Hematopoietic multipotent progenitor cell treated with erythropoietin and hydrocortisone succinate and interleukin-3 and kit ligand, for 8 days (in vitro differentiated cells): ENCODE measurements around the gene NRP2.
A peak's percentile ranks its signal among the peaks of the same experiment; 100 is the strongest.

Experiments
- DNase-seq: peaks from one replicate; pipeline ENCODE4 v3.0.0-alpha.2; 2015

Gene NRP2

GRCh38 chr2:205734436-205735037, 52.2 kb downstream of the NRP2 start:
- peak; percentile 75 for DNase-seq

- no peak for DNase-seq
Observed at GRCh38 chr2:205738117-205738968, 56.0 kb downstream of the NRP2 start.

- DNase-seq, result no peak
Observed at GRCh38 chr2:205739620-205740019, 57.3 kb downstream of the NRP2 start.

- DNase-seq, result no peak
Observed at GRCh38 chr2:205740381-205740780, 58.1 kb downstream of the NRP2 start.

- DNase-seq, result no peak
Observed at GRCh38 chr2:205741256-205741978, 59.1 kb downstream of the NRP2 start.

GRCh38 chr2:205743137-205743536, 60.8 kb downstream of the NRP2 start:
- DNase-seq, result no peak

- no peak for DNase-seq
Observed at GRCh38 chr2:205744074-205744591, 61.8 kb downstream of the NRP2 start.

GRCh38 chr2:205745661-205746419, 63.5 kb downstream of the NRP2 start:
- no peak for DNase-seq

- DNase-seq, result no peak
Observed at GRCh38 chr2:205746420-205746785, 64.1 kb downstream of the NRP2 start.

GRCh38 chr2:205747829-205748386, 65.6 kb downstream of the NRP2 start:
- DNase-seq, result no peak

GRCh38 chr2:205748639-205749038, 66.3 kb downstream of the NRP2 start:
- DNase-seq, result no peak

- no peak for DNase-seq
Observed at GRCh38 chr2:205749078-205749477, 66.8 kb downstream of the NRP2 start.

- DNase-seq, result no peak
Observed at GRCh38 chr2:205750797-205751196, 68.5 kb downstream of the NRP2 start.

GRCh38 chr2:205751569-205752031, 69.3 kb downstream of the NRP2 start:
- DNase-seq, result no peak

- DNase-seq, result no peak
Observed at GRCh38 chr2:205752296-205752820, 70.1 kb downstream of the NRP2 start.

- no peak for DNase-seq
Observed at GRCh38 chr2:205752924-205753323, 70.6 kb downstream of the NRP2 start.

GRCh38 chr2:205754285-205754923, 72.1 kb downstream of the NRP2 start:
- no peak for DNase-seq

- no peak for DNase-seq
Observed at GRCh38 chr2:205754924-205755321, 72.6 kb downstream of the NRP2 start.

GRCh38 chr2:205755923-205756322, 73.6 kb downstream of the NRP2 start:
- no peak for DNase-seq

GRCh38 chr2:205757271-205757670, 75.0 kb downstream of the NRP2 start:
- DNase-seq, result no peak

- no peak for DNase-seq
Observed at GRCh38 chr2:205758051-205758450, 75.8 kb downstream of the NRP2 start.

GRCh38 chr2:205758500-205758899, 76.2 kb downstream of the NRP2 start:
- DNase-seq, result no peak
